ENCODE results near the gene KRTAP6-3. TPM values are rescaled to one million over a fixed set of nuclear protein-coding genes. Genes with fewer than 3 reads are reported as not detected.

Gene KRTAP6-3
- total RNA-seq, 1 donor from 2014 or later, result not detected

DNA sequence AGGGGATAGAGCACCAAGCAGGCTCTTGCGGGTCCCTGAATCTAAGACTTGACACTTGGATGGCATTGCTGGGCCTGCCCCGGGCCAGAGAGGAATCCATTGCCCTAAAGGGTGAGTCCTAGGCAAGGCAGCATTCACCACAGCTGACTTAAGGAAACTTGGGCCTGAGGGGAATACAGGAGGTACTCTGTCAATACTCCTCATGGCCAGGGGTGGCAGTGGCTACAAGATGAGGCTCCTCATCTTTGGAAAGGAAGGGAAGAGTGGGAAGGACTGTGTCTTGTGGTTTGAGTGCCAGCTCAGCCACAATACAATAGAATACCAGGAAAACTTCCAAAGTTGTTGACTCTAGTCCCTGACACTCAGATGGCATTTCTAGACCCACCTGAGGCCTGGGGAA lies 13.7 kb downstream of the KRTAP6-3 start:
- TF ChIP-seq, protein P1, sequence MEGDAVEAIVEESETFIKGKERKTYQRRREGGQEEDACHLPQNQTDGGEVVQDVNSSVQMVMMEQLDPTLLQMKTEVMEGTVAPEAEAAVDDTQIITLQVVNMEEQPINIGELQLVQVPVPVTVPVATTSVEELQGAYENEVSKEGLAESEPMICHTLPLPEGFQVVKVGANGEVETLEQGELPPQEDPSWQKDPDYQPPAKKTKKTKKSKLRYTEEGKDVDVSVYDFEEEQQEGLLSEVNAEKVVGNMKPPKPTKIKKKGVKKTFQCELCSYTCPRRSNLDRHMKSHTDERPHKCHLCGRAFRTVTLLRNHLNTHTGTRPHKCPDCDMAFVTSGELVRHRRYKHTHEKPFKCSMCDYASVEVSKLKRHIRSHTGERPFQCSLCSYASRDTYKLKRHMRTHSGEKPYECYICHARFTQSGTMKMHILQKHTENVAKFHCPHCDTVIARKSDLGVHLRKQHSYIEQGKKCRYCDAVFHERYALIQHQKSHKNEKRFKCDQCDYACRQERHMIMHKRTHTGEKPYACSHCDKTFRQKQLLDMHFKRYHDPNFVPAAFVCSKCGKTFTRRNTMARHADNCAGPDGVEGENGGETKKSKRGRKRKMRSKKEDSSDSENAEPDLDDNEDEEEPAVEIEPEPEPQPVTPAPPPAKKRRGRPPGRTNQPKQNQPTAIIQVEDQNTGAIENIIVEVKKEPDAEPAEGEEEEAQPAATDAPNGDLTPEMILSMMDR (IDR thresholded peaks at IDR 0.05; ENCODE audit: insufficient read depth, low read depth, low read length), result no peak
- no peak for TF ChIP-seq EZH2 (IDR thresholded peaks at IDR 0.05; ENCODE audit: insufficient read depth, low read length)
- Mint-ChIP-seq H3K4me1 (ENCODE audit: low read depth, unreplicated experiment) (no peaks in the 10 kb centered on the region), H3K9me3 (ENCODE audit: unreplicated experiment) (no peaks in the 10 kb centered on the region), H3K27ac (ENCODE audit: unreplicated experiment) (no peak overlapping the region), H3K4me3 (ENCODE audit: unreplicated experiment) (no peak overlapping the region), H3K27me3 (ENCODE audit: low read depth, unreplicated experiment) (no peaks in the 10 kb centered on the region), H3K36me3 (ENCODE audit: low read depth, unreplicated experiment) (no peaks in the 10 kb centered on the region)
- no peak overlapping the region for H2AFZ ChIP-seq (ENCODE audit: low read depth, low read length)
- no peaks in the 10 kb centered on the region for H3K4me1 ChIP-seq (ENCODE audit: insufficient read depth, low read length)
- no peak for DNase-seq (ENCODE audit: low read depth)
- H3K4me2 ChIP-seq (ENCODE audit: low read length), result no peak overlapping the region
- H4K20me1 ChIP-seq (ENCODE audit: insufficient read depth, low read length), result no peaks in the 10 kb centered on the region
- H3K4me3 ChIP-seq (ENCODE audit: insufficient read depth, low read depth, low read length), result no peak overlapping the region
- no peak overlapping the region for H3K9ac ChIP-seq (ENCODE audit: low read length)
- no peaks in the 10 kb centered on the region for H3K36me3 ChIP-seq (ENCODE audit: insufficient read depth, low read length)
- no peak for FAIRE-seq
- H3K27ac ChIP-seq (ENCODE audit: low read depth, low read length), result no peak overlapping the region
- no peaks in the 10 kb centered on the region for H3K27me3 ChIP-seq (ENCODE audit: insufficient read depth, low read length)
- no peaks in the 10 kb centered on the region for H3K79me2 ChIP-seq (ENCODE audit: insufficient read depth, low read length)
- H3K9me3 ChIP-seq (ENCODE audit: insufficient read depth, low read depth, low read length), result peaks cover 2% of the 10 kb centered on the region

GRCh38 chr21:30612132-30612531 lies 19.9 kb downstream of the KRTAP6-3 start:
- no peak overlapping the region for H3K9ac ChIP-seq (ENCODE audit: low read length)
- Mint-ChIP-seq H3K4me1 (ENCODE audit: low read depth, unreplicated experiment) (no peaks in the 10 kb centered on the region), H3K4me3 (ENCODE audit: unreplicated experiment) (no peak overlapping the region), H3K36me3 (ENCODE audit: low read depth, unreplicated experiment) (no peaks in the 10 kb centered on the region), H3K27me3 (ENCODE audit: low read depth, unreplicated experiment) (no peaks in the 10 kb centered on the region), H3K9me3 (ENCODE audit: unreplicated experiment) (no peaks in the 10 kb centered on the region), H3K27ac (ENCODE audit: unreplicated experiment) (no peak overlapping the region)
- no peaks in the 10 kb centered on the region for H3K27me3 ChIP-seq (ENCODE audit: insufficient read depth, low read length)
- no peaks in the 10 kb centered on the region for H3K4me1 ChIP-seq (ENCODE audit: insufficient read depth, low read length)
- FAIRE-seq (no peak), DNase-seq (ENCODE audit: low read depth) (no peak)
- H4K20me1 ChIP-seq (ENCODE audit: insufficient read depth, low read length), result no peaks in the 10 kb centered on the region
- H3K36me3 ChIP-seq (ENCODE audit: insufficient read depth, low read length), result no peaks in the 10 kb centered on the region
- no peak overlapping the region for H3K27ac ChIP-seq (ENCODE audit: low read depth, low read length)
- H3K4me3 ChIP-seq (ENCODE audit: insufficient read depth, low read depth, low read length), result no peak overlapping the region
- no peak overlapping the region for H2AFZ ChIP-seq (ENCODE audit: low read depth, low read length)
- H3K79me2 ChIP-seq (ENCODE audit: insufficient read depth, low read length), result no peaks in the 10 kb centered on the region
- no peak for TF ChIP-seq EZH2 (IDR thresholded peaks at IDR 0.05; ENCODE audit: insufficient read depth, low read length)
- TF ChIP-seq, protein P1 (IDR thresholded peaks at IDR 0.05; ENCODE audit: insufficient read depth, low read depth, low read length), result no peak
- H3K4me2 ChIP-seq (ENCODE audit: low read length), result no peak overlapping the region
- peaks cover 5% of the 10 kb centered on the region for H3K9me3 ChIP-seq (ENCODE audit: insufficient read depth, low read depth, low read length)

- Histone ChIP-seq H3K4me2 (ENCODE audit: low read length) (no peak within 1 kb of the TSS), H4K20me1 (ENCODE audit: insufficient read depth, low read length) (no peaks in the 10 kb centered on the region), H3K36me3 (ENCODE audit: insufficient read depth, low read length) (no peaks in the 10 kb centered on the region), H3K9me3 (ENCODE audit: insufficient read depth, low read depth, low read length) (peaks cover 5% of the 10 kb centered on the region), H3K9ac (ENCODE audit: low read length) (no peak within 1 kb of the TSS), H2AFZ (ENCODE audit: low read depth, low read length) (no peak within 1 kb of the TSS), H3K4me3 (ENCODE audit: insufficient read depth, low read depth, low read length) (no peak within 1 kb of the TSS), H3K4me1 (ENCODE audit: insufficient read depth, low read length) (no peaks in the 10 kb centered on the region), H3K27ac (ENCODE audit: low read depth, low read length) (no peak within 1 kb of the TSS), H3K79me2 (ENCODE audit: insufficient read depth, low read length) (no peaks in the 10 kb centered on the region), H3K27me3 (ENCODE audit: insufficient read depth, low read length) (no peaks in the 10 kb centered on the region)
- no peak within 1 kb of the TSS for H3K4me3 Mint-ChIP-seq (ENCODE audit: unreplicated experiment)
- no peaks in the 10 kb centered on the region for H3K27me3 Mint-ChIP-seq (ENCODE audit: low read depth, unreplicated experiment)
- TF ChIP-seq, protein P1 (IDR thresholded peaks at IDR 0.05; ENCODE audit: insufficient read depth, low read depth, low read length), result no peak
- TF ChIP-seq EZH2 (IDR thresholded peaks at IDR 0.05; ENCODE audit: insufficient read depth, low read length), result no peak
- H3K4me1 Mint-ChIP-seq (ENCODE audit: low read depth, unreplicated experiment), result no peaks in the 10 kb centered on the region
- no peak within 1 kb of the TSS for H3K27ac Mint-ChIP-seq (ENCODE audit: unreplicated experiment)
- no peaks in the 10 kb centered on the region for H3K36me3 Mint-ChIP-seq (ENCODE audit: low read depth, unreplicated experiment)
- no peak for FAIRE-seq
- H3K9me3 Mint-ChIP-seq (ENCODE audit: unreplicated experiment), result no peaks in the 10 kb centered on the region
- DNase-seq (ENCODE audit: low read depth), result no peak
Observed at GRCh38 chr21:30613836-30614235, 21.6 kb downstream of the KRTAP6-3 start, which contains the start of gene KRTAP6-1. Gene KRTAP6-1, minus strand, starts transcription at chr21:30613930. Its CDS starts 26 bp downstream, at chr21:30613904.
